ENCODE measurements around the gene TPSD1. TPM values are rescaled to one million over a fixed set of nuclear protein-coding genes. Genes with fewer than 3 reads are reported as not detected.
"Not testable (repeated sequence)": the region's sequence is repeated elsewhere in the genome, so short reads cannot be mapped to it uniquely, and the experiment has no call there.

Gene TPSD1
- polyA plus RNA-seq, 3 donors from 2014 or later: not detected

DNA sequence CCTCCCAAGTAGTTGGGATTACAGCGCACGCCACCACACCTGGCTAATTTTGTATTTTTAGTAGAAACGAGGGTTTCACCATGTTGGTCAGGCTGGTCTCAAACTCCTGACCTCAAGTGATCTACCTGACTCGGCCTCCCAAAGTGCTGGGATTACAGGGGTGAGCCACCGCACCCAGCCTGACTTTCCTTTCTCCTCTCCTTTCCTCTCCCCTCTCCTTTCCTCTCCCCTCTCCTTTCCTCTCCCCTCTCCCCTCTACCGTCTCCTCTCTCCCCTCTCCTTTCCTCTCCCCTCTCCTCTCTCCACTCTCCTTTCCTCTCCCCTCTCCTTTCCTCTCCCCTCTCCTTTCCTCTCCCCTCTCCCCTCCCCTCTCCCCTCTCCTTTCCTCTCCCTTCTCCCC is 36.3 kb downstream of the TPSD1 start:
- H3K27me3 Mint-ChIP-seq (ENCODE audit: low read depth in 3 of 3): peaks cover 10 to 12% (median 12%) of the 10 kb centered on the region in 3 donors
- H3K27ac Mint-ChIP-seq, H3K36me3 Mint-ChIP-seq: not testable (repeated sequence)

DNA sequence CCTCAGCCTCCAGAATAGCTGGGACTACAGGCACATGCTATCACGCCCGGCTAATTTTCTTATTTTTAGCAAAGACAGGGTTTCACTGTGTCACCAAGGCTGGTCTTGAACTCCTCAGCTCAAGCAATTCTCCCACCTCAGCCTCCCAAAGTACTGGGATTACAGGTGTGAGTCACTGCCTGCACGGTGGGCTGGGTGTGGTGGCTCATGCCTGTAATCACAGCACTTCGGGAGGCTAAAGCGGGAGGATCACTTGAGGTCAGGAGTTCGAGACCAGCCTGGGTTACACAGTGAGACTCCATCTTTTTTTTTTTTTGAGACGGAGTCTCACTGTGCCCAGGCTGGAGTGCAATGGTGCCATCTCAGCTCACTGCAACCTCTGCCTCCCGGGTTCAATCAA is 36.9 kb downstream of the TPSD1 start:
- H3K27me3 Mint-ChIP-seq (ENCODE audit: low read depth in 3 of 3): peaks cover 10 to 12% (median 12%) of the 10 kb centered on the region in 3 donors
- not testable (repeated sequence) for H3K9me3 Mint-ChIP-seq, H3K4me3 Mint-ChIP-seq, DNase-seq, H3K4me1 Mint-ChIP-seq, H3K27ac Mint-ChIP-seq, H3K36me3 Mint-ChIP-seq

More for the DNA sequence above, 36.3 kb downstream of the TPSD1 start:
- H3K4me1 Mint-ChIP-seq, H3K9me3 Mint-ChIP-seq, H3K4me3 Mint-ChIP-seq, DNase-seq: not testable (repeated sequence)

DNA sequence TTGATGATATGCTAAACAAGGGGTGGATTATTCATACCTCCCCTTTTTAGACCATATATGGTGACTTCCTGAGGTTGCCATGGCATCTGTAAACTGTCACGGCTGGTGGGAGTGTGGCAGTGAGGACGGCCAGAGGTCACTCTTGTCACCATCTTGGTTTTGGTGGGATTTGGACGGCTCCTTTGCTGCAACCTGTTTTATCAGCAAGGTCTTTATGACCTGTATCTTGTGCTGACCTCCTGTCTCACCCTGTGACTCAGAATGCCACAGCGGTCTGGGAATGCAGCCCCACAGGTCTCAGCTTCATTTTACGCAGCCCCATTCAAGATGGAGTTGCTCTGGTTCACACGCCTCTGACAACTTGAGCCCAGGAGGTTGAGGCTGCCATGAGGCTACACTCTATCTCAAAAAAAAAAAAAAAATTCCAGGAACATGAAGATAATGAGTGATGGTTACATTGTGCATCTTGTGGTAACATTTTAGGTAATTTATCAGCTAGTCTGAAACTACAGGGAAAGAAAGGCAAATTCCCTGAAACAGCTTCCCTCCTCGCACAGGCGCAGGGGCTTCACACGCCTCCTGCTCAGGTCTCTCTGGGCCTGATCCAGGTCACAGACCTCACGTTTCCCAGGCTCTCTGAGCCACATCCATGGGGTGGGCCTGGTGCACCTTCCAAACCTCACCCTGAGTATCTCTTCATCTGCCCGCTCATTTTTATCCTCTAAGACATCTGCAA is 38.2 kb downstream of the TPSD1 start:
- Mint-ChIP-seq H3K27me3 (ENCODE audit: low read depth in 3 of 3) (peaks cover 12 to 16% (median 12%) of the 10 kb centered on the region in 3 donors), H3K4me3 (no peak overlapping the region), H3K4me1 (no peaks in the 10 kb centered on the region), H3K9me3 (peaks cover 0 to 1% (median 0%) of the 10 kb centered on the region in 6 donors), H3K27ac (no peak overlapping the region), H3K36me3 (no peaks in the 10 kb centered on the region)
- no peak for DNase-seq

DNA sequence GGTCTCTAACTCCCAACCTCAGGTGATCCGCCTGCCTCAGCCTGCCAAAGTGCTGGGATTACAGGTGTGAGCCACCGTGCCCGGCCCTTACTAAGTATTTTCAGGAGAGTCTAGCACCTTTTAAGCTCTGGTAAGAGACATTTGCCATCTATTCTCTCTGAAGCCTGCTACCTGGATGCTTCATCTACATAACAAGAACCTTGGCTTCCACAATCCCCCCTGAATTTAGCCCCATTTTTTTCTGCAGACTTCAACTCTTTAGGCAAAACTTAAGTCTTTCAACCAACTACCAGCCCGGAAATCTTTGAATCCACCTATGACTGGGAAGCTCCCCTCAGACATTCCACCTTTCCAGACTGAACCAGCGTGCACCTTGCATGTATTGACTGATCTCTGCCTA is 39.6 kb downstream of the TPSD1 start:
- Mint-ChIP-seq H3K9me3 (peaks cover 0 to 1% (median 0%) of the 10 kb centered on the region in 6 donors), H3K4me3 (no peak overlapping the region), H3K4me1 (no peaks in the 10 kb centered on the region), H3K27me3 (ENCODE audit: low read depth in 3 of 3) (peaks cover 7 to 21% (median 14%) of the 10 kb centered on the region in 3 donors), H3K36me3 (no peaks in the 10 kb centered on the region), H3K27ac (no peak overlapping the region)
- DNase-seq: no peak

DNA sequence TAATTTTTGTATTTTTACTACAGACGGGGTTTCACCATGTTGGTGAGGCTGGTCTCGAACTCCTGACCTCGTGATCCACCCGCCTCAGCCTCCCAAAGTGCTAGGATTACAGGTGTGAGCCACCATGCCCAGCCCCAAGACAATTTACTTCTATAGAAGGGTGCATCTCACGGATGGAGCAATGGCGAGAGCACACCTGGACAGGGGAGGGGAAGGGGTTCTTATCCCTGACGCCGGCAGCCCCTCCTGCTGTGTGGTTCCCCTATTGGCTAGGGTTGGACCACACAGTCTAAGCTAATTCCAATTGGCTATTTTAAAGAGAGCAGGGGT is 40.8 kb downstream of the TPSD1 start:
- peaks cover 6 to 19% (median 14%) of the 10 kb centered on the region in 3 donors for H3K27me3 Mint-ChIP-seq (ENCODE audit: low read depth in 3 of 3)
- not testable (repeated sequence) for DNase-seq, H3K4me1 Mint-ChIP-seq, H3K36me3 Mint-ChIP-seq, H3K4me3 Mint-ChIP-seq, H3K9me3 Mint-ChIP-seq, H3K27ac Mint-ChIP-seq

DNA sequence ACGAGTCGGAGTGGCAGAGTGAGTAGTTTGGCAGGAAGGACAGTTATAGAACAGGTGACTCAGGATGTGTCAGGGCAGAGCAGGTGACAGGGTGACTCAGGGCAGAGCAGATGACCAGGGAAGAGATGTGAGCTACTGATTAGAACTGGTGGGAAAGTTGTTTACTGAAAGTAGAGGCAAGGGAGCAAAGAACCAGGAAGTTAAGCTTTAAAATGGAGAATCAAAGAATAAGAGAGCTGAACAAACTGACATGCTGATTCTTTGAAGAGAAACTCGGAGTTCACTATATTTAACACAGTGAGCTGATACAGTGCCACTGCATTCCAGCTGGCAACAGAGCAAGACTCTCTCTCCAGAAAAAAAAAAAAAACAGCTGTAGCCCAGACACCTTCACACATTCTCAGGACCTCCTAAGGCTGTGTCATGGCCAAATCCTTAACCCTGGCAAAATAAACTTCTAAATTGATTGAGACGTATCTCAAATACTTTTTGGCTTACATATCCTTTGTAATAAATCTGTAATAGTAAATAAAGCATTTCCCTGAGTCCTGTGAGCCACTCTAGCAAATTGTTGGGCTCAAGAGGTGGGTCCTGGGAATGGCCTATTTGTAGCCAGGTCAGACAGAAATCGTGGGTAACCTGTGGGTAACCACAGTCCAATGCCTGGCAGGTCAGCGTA is 41.3 kb downstream of the TPSD1 start:
- DNase-seq: no peak
- peaks cover 0 to 1% (median 0%) of the 10 kb centered on the region in 6 donors for H3K9me3 Mint-ChIP-seq
- H3K36me3 Mint-ChIP-seq: no peaks in the 10 kb centered on the region
- H3K27ac Mint-ChIP-seq: peak overlapping the region in 1 of 6 donors; percentile 68
- no peak overlapping the region for H3K4me3 Mint-ChIP-seq
- H3K4me1 Mint-ChIP-seq: peaks cover 0 to 4% of the 10 kb centered on the region in 2 donors
- peaks cover 3 to 19% (median 11%) of the 10 kb centered on the region in 3 donors for H3K27me3 Mint-ChIP-seq (ENCODE audit: low read depth in 3 of 3)

DNA sequence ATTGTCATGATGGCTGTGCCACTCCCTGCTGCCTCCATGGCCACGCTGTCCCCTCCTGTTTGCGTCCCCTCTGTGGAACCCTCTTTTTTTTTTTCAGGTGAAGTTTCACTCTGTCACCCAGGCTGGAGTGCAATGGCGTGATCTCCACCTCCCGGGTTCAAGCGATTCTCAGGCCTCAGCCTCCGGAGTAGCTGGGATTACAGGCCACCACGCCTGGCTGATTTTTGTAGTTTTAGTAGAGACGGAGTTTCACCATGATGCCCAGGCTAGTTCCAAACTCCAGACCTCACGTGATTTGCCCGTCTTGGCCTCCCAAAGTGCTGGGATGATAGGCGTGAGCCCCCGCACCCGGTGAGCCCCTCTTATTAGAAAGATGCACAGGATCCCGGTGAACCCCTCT is 42.5 kb downstream of the TPSD1 start:
- Mint-ChIP-seq H3K36me3 (no peaks in the 10 kb centered on the region), H3K27ac (no peak overlapping the region), H3K4me1 (peaks cover 0 to 4% of the 10 kb centered on the region in 2 donors)

GRCh38 chr16:1299012-1299867 is 43.4 kb downstream of the TPSD1 start:
- peaks cover 0 to 1% (median 0%) of the 10 kb centered on the region in 6 donors for H3K9me3 Mint-ChIP-seq
- H3K36me3 Mint-ChIP-seq: no peaks in the 10 kb centered on the region
- peaks cover 5 to 18% (median 6%) of the 10 kb centered on the region in 3 donors for H3K27me3 Mint-ChIP-seq (ENCODE audit: low read depth in 3 of 3)
- no peak overlapping the region for H3K27ac Mint-ChIP-seq
- H3K4me1 Mint-ChIP-seq: peaks cover 0 to 10% of the 10 kb centered on the region in 2 donors
- DNase-seq: no peak
- no peak overlapping the region for H3K4me3 Mint-ChIP-seq

More for the DNA sequence above, 42.5 kb downstream of the TPSD1 start:
- H3K27me3 Mint-ChIP-seq (ENCODE audit: low read depth in 3 of 3): peaks cover 5 to 19% (median 8%) of the 10 kb centered on the region in 3 donors
- H3K4me3 Mint-ChIP-seq: no peak overlapping the region
- DNase-seq: no peak
- H3K9me3 Mint-ChIP-seq: peaks cover 0 to 1% (median 0%) of the 10 kb centered on the region in 6 donors

GRCh38 chr16:1299868-1300203 is 44.0 kb downstream of the TPSD1 start:
- H3K27me3 Mint-ChIP-seq (ENCODE audit: low read depth in 3 of 3): peaks cover 3 to 17% (median 8%) of the 10 kb centered on the region in 3 donors
- H3K4me3 Mint-ChIP-seq: no peak overlapping the region
- peaks cover 0 to 1% (median 0%) of the 10 kb centered on the region in 6 donors for H3K9me3 Mint-ChIP-seq
- peaks cover 0 to 15% of the 10 kb centered on the region in 2 donors for H3K4me1 Mint-ChIP-seq
- H3K27ac Mint-ChIP-seq: no peak overlapping the region
- no peaks in the 10 kb centered on the region for H3K36me3 Mint-ChIP-seq
- no peak for DNase-seq

DNA sequence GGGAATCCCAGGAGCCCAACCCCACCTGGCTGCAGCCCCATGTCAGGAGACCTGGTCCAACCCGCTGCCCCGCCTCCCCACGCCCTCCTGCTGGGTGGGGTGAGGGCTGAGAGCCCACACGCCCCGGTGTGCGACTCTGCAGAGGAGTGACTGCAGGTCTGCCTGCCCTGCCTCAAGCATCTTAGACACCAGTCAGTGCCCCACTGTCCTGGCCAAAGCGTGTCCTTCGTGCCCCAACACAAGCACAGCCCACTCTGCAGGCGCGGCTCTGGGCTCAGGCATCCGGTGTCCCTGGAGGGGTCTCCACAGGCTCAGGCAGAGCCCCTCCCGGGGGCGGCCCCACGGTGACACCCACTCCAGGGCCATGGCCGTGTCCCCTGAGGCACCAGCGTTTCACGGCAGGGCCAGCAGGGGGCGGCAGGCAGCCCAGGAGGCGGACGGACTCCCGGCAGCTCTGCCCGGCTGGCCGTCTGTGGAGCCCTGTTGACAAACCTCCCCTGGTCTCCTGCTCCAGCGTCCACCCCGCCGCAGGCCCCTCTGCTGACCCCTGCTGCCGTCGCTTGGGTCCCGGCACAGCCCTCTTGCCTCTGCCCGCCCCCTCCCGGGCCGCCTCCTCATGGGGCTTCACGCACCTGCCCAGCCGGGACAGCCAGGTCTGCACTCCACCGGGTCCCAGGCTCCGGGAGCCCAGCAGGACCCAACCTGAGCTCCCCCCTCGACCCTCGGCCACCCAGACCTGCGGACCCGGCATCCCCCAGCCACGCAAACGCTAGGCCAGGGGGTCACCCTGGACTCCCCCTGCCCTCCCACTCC is 45.0 kb downstream of the TPSD1 start:
- peaks cover 0 to 17% of the 10 kb centered on the region in 2 donors for H3K4me1 Mint-ChIP-seq
- DNase-seq: peak; percentile 65 to 74 (median 70)
- no peaks in the 10 kb centered on the region for H3K36me3 Mint-ChIP-seq
- no peaks in the 10 kb centered on the region for H3K9me3 Mint-ChIP-seq
- peaks cover 3 to 14% (median 7%) of the 10 kb centered on the region in 3 donors for H3K27me3 Mint-ChIP-seq (ENCODE audit: low read depth in 3 of 3)
- no peak overlapping the region for H3K27ac Mint-ChIP-seq
- H3K4me3 Mint-ChIP-seq: no peak overlapping the region

GRCh38 chr16:1301562-1301961 is 45.7 kb downstream of the TPSD1 start:
- peak overlapping the region in 1 of 6 donors; percentile 73 for H3K27ac Mint-ChIP-seq
- H3K4me3 Mint-ChIP-seq: no peak overlapping the region
- no peak for DNase-seq
- peaks cover 3 to 14% (median 7%) of the 10 kb centered on the region in 3 donors for H3K27me3 Mint-ChIP-seq (ENCODE audit: low read depth in 3 of 3)
- H3K9me3 Mint-ChIP-seq: no peaks in the 10 kb centered on the region
- H3K4me1 Mint-ChIP-seq: peaks cover 0 to 19% of the 10 kb centered on the region in 2 donors
- no peaks in the 10 kb centered on the region for H3K36me3 Mint-ChIP-seq

GRCh38 chr16:1305823-1306222 is 50.0 kb downstream of the TPSD1 start:
- Mint-ChIP-seq H3K27ac (no peak overlapping the region), H3K4me3 (no peak overlapping the region), H3K4me1 (peaks cover 10 to 31% of the 10 kb centered on the region in 2 donors), H3K36me3 (peaks cover 0 to 3% (median 0%) of the 10 kb centered on the region in 3 donors), H3K27me3 (ENCODE audit: low read depth in 3 of 3) (peaks cover 6 to 18% (median 11%) of the 10 kb centered on the region in 3 donors), H3K9me3 (no peaks in the 10 kb centered on the region)
- no peak for DNase-seq

GRCh38 chr16:1306334-1306733 is 50.5 kb downstream of the TPSD1 start:
- no peaks in the 10 kb centered on the region for H3K9me3 Mint-ChIP-seq
- no peak for DNase-seq
- H3K27ac Mint-ChIP-seq: peak overlapping the region in 1 of 6 donors; percentile 16
- H3K36me3 Mint-ChIP-seq: peaks cover 0 to 3% (median 0%) of the 10 kb centered on the region in 3 donors
- H3K4me1 Mint-ChIP-seq: peaks cover 15 to 36% of the 10 kb centered on the region in 2 donors
- H3K4me3 Mint-ChIP-seq: peak overlapping the region in 4 of 5 donors; percentile 18 to 66 (median 32)
- peaks cover 6 to 18% (median 11%) of the 10 kb centered on the region in 3 donors for H3K27me3 Mint-ChIP-seq (ENCODE audit: low read depth in 3 of 3)
